Right lobe of liver (tissue), 4 donors: ENCODE measurements around the gene UBAP1L.

Source experiments
- CTCF ChIP-seq, 4 donors: fragments of 200-600 bp in 3 of 4; fragments of 450-650 bp in 1 of 4; IDR thresholded peaks; one replicate each; pipeline versions ENCODE4 v1.5.1 to v1.8.0; 2016 to 2022; ENCODE audit warnings: antibody characterized with exemption in 4 of 4, mild to moderate bottlenecking in 2 of 4
- POLR2A ChIP-seq: fragments of 450-650 bp; IDR thresholded peaks from one replicate; pipeline ENCODE4 v1.6.1; 2017; ENCODE audit warnings: antibody characterized with exemption, mild to moderate bottlenecking
- donor health status: DM: no; HTN: no; CAD: no.
- donor health status: DM: no; HTN: no; CAD: no.
- donor health status: DM: no; HTN: yes; CAD: no.

GRCh38 chr15:65095747-65096104 lies 19.3 kb downstream of the UBAP1L start:
- no peak for TF ChIP-seq CTCF (IDR thresholded peaks at IDR 0.05)
- TF ChIP-seq POLR2A = no peak
